Measurements from ENCODE around the gene OR14A2.

OR14A2 gene

GRCh38 chr1:247741756-247742155 is 6.2 kb downstream of the OR14A2 start:
- no peaks in the 10 kb centered on the region for H3F3A ChIP-seq (ENCODE audit: control insufficient read depth, insufficient read depth)
- H3K4me3 ChIP-seq (ENCODE audit: low read length) = no peak overlapping the region
- H3K9me2 ChIP-seq (replicated peaks; ENCODE audit: control insufficient read depth, low read length) = no peaks in the 10 kb centered on the region
- no peaks in the 10 kb centered on the region for H3K27me3 ChIP-seq (ENCODE audit: control insufficient read depth, low read length)
- H3K9me3 ChIP-seq (ENCODE audit: control insufficient read depth, insufficient read depth, low read length) = no peaks in the 10 kb centered on the region
- no peak overlapping the region for H3K4me2 ChIP-seq (ENCODE audit: low read length)
- TF ChIP-seq EZH2phosphoT487 (IDR thresholded peaks at IDR 0.05; ENCODE audit: borderline replicate concordance, low read length) = no peak
- no peaks in the 10 kb centered on the region for H4K20me1 ChIP-seq (ENCODE audit: control insufficient read depth, insufficient read depth, low read depth, low read length)
- H3K36me3 ChIP-seq (ENCODE audit: control insufficient read depth, low read length) = no peaks in the 10 kb centered on the region
- no peaks in the 10 kb centered on the region for H3K79me2 ChIP-seq (ENCODE audit: control insufficient read depth, low read length)
- H3K27ac ChIP-seq (ENCODE audit: low read depth, low read length) = no peak overlapping the region
- H3K4me1 ChIP-seq (ENCODE audit: control insufficient read depth, low read length) = no peaks in the 10 kb centered on the region

GRCh38 chr1:247740721-247741120 is 7.2 kb downstream of the OR14A2 start:
- TF ChIP-seq CTCF (IDR thresholded peaks at IDR 0.05; ENCODE audit: low read depth, low read length, poor library complexity, severe bottlenecking) (no peak), EZH2phosphoT487 (IDR thresholded peaks at IDR 0.05; ENCODE audit: borderline replicate concordance, low read length) (no peak)
- Histone ChIP-seq H3K79me2 (ENCODE audit: control insufficient read depth, low read length) (no peaks in the 10 kb centered on the region), H3F3A (ENCODE audit: control insufficient read depth, insufficient read depth) (no peaks in the 10 kb centered on the region), H3K27ac (ENCODE audit: low read depth, low read length) (no peak overlapping the region), H3K4me3 (ENCODE audit: low read length) (no peak overlapping the region), H4K20me1 (ENCODE audit: control insufficient read depth, insufficient read depth, low read depth, low read length) (no peaks in the 10 kb centered on the region), H3K9me3 (ENCODE audit: control insufficient read depth, insufficient read depth, low read length) (no peaks in the 10 kb centered on the region), H3K36me3 (ENCODE audit: control insufficient read depth, low read length) (no peaks in the 10 kb centered on the region), H3K9me2 (replicated peaks; ENCODE audit: control insufficient read depth, low read length) (no peaks in the 10 kb centered on the region), H3K4me2 (ENCODE audit: low read length) (no peak overlapping the region), H3K27me3 (ENCODE audit: control insufficient read depth, low read length) (no peaks in the 10 kb centered on the region), H3K4me1 (ENCODE audit: control insufficient read depth, low read length) (no peaks in the 10 kb centered on the region)

GRCh38 chr1:247738315-247738714 is 9.6 kb downstream of the OR14A2 start, which contains the start of gene OR14K1:
Gene OR14K1 (plus strand): TSS chr1:247738615. CDS start chr1:247738615, 0 bp downstream.
- Histone ChIP-seq H3K27me3 (ENCODE audit: control insufficient read depth, low read length) (no peaks in the 10 kb centered on the region), H3K9me3 (ENCODE audit: control insufficient read depth, insufficient read depth, low read length) (no peaks in the 10 kb centered on the region), H3K4me3 (ENCODE audit: low read length) (no peak within 1 kb of the TSS), H3K79me2 (ENCODE audit: control insufficient read depth, low read length) (no peaks in the 10 kb centered on the region), H4K20me1 (ENCODE audit: control insufficient read depth, insufficient read depth, low read depth, low read length) (no peaks in the 10 kb centered on the region), H3K4me2 (ENCODE audit: low read length) (no peak within 1 kb of the TSS), H3K27ac (ENCODE audit: low read depth, low read length) (no peak within 1 kb of the TSS), H3K9me2 (replicated peaks; ENCODE audit: control insufficient read depth, low read length) (no peaks in the 10 kb centered on the region), H3K36me3 (ENCODE audit: control insufficient read depth, low read length) (no peaks in the 10 kb centered on the region), H3K4me1 (ENCODE audit: control insufficient read depth, low read length) (no peaks in the 10 kb centered on the region), H3F3A (ENCODE audit: control insufficient read depth, insufficient read depth) (no peaks in the 10 kb centered on the region)
- TF ChIP-seq CTCF (IDR thresholded peaks at IDR 0.05; ENCODE audit: low read depth, low read length, poor library complexity, severe bottlenecking) = no peak
- no peak for TF ChIP-seq EZH2phosphoT487 (IDR thresholded peaks at IDR 0.05; ENCODE audit: borderline replicate concordance, low read length)

GRCh38 chr1:247721222-247721621 is 26.7 kb downstream of the OR14A2 start:
- Histone ChIP-seq H3K79me2 (ENCODE audit: control insufficient read depth, low read length) (no peaks in the 10 kb centered on the region), H3K27ac (ENCODE audit: low read depth, low read length) (no peak overlapping the region), H3K27me3 (ENCODE audit: control insufficient read depth, low read length) (no peaks in the 10 kb centered on the region), H3K9me2 (replicated peaks; ENCODE audit: control insufficient read depth, low read length) (no peaks in the 10 kb centered on the region), H4K20me1 (ENCODE audit: control insufficient read depth, insufficient read depth, low read depth, low read length) (no peaks in the 10 kb centered on the region), H3K4me1 (ENCODE audit: control insufficient read depth, low read length) (no peaks in the 10 kb centered on the region), H3K9me3 (ENCODE audit: control insufficient read depth, insufficient read depth, low read length) (no peaks in the 10 kb centered on the region; the same call in 1 of the 2 replicates), H3K36me3 (ENCODE audit: control insufficient read depth, low read length) (no peaks in the 10 kb centered on the region), H3F3A (ENCODE audit: control insufficient read depth, insufficient read depth) (no peaks in the 10 kb centered on the region), H3K4me2 (ENCODE audit: low read length) (no peak overlapping the region), H3K4me3 (ENCODE audit: low read length) (no peak overlapping the region)
- TF ChIP-seq EZH2phosphoT487 (IDR thresholded peaks at IDR 0.05; ENCODE audit: borderline replicate concordance, low read length) (no peak), CTCF (IDR thresholded peaks at IDR 0.05; ENCODE audit: low read depth, low read length, poor library complexity, severe bottlenecking) (no peak)
